Caco-2 (cell line): ENCODE data around the gene SLC9A8. TPM values are rescaled to one million over a fixed set of nuclear protein-coding genes. Genes with fewer than 3 reads are reported as not detected.
"Not testable (repeated sequence)": the region's sequence is repeated elsewhere in the genome, so short reads cannot be mapped to it uniquely, and the experiment has no call there.

ENCODE experiments used
- BruUV-seq: library from RNA; stranded (reverse); fragments of 400-500 nt; replicated peaks from 2 replicates; lab custom pipeline; 2021; lab: Mats Ljungman, UMichigan
- CTCF ChIA-PET: fragments of 300-600 bp; sonication (Branson Sonifier 250); formaldehyde crosslinking; loops from one replicate; lab custom pipeline; 2022; ENCODE audit warnings: antibody characterized with exemption; lab: Charles Lee
- POLR2A ChIA-PET: fragments of 300-600 bp; sonication (Branson Sonifier 250); formaldehyde crosslinking; loops from one replicate; lab custom pipeline; 2022; ENCODE audit warnings: antibody characterized with exemption; lab: Charles Lee
- DNase-seq, 2 experiments: peaks; one replicate each; pipeline versions ENCODE4 v3.0.0 to v3.0.0-alpha.2; 2020 to 2022
- H3K27me3 ChIP-seq: replicated peaks from 2 replicates; pipeline ENCODE4 v1.6.0; 2011; ENCODE audit warnings: low read length; ENCODE audit not compliant: control insufficient read depth, insufficient read depth
- H3K36me3 ChIP-seq: 2 replicates; pipeline ENCODE4 v1.5.1; 2011; ENCODE audit warnings: low read length; ENCODE audit not compliant: control insufficient read depth, insufficient read depth
- H3K4me1 ChIP-seq: fragments of 250-450 bp; sonication (Bioruptor Pico); 2 replicates; pipeline ENCODE4 v1.5.1; 2020; ENCODE audit warnings: mild to moderate bottlenecking
- H3K4me3 ChIP-seq: 2 replicates; pipeline ENCODE4 v1.5.1; 2011; ENCODE audit warnings: low read depth, mild to moderate bottlenecking, control low read depth, low read length
- H3K9me3 ChIP-seq: fragments of 250-450 bp; sonication (Bioruptor Pico); 2 replicates; pipeline ENCODE4 v1.5.1; 2020; ENCODE audit warnings: mild to moderate bottlenecking, moderate library complexity
- H3K27ac Mint-ChIP-seq: one replicate; pipeline ENCODE4 v1.8.0; 2022; ENCODE audit warnings: mixed read lengths; ENCODE audit not compliant: unreplicated experiment
- H3K27me3 Mint-ChIP-seq: one replicate; pipeline ENCODE4 v1.8.0; 2022; ENCODE audit warnings: mixed read lengths; ENCODE audit not compliant: insufficient read depth, unreplicated experiment
- H3K36me3 Mint-ChIP-seq: one replicate; pipeline ENCODE4 v1.8.0; 2022; ENCODE audit warnings: mild to moderate bottlenecking, mixed read lengths; ENCODE audit not compliant: insufficient read depth, unreplicated experiment
- H3K4me1 Mint-ChIP-seq: one replicate; pipeline ENCODE4 v1.8.0; 2022; ENCODE audit warnings: low read depth, mixed read lengths; ENCODE audit not compliant: unreplicated experiment
- H3K4me3 Mint-ChIP-seq: one replicate; pipeline ENCODE4 v1.8.0; 2022; ENCODE audit warnings: mild to moderate bottlenecking, moderate library complexity, mixed read lengths; ENCODE audit not compliant: unreplicated experiment
- H3K9me3 Mint-ChIP-seq: one replicate; pipeline ENCODE4 v1.8.0; 2022; ENCODE audit warnings: mixed read lengths; ENCODE audit not compliant: unreplicated experiment
- CTCF ChIP-seq, 2 experiments: fragments of 200-600 bp in 1 of 2; IDR thresholded peaks; 1 replicate in 1 of 2; 2 replicates in 1 of 2; pipeline versions ENCODE4 v1.5.1 to v1.8.0; 2011 to 2022; ENCODE audit warnings: antibody characterized with exemption in 1 of 2, control low read depth in 1 of 2, inconsistent platforms in 1 of 2, low read depth in 1 of 2, low read length in 1 of 2, mild to moderate bottlenecking in 1 of 2, moderate library complexity in 1 of 2; ENCODE audit not compliant: insufficient read depth in 1 of 2, severe bottlenecking in 1 of 2, unreplicated experiment in 1 of 2
- intact Hi-C: fragments of 100-400 bp; cut with micrococcal nuclease; formaldehyde crosslinking; loops from one replicate; pipeline ENCODE4 v1.10.0; 2022; ENCODE audit not compliant: unreplicated experiment
- total RNA-seq: library from RNA; stranded (reverse); gene quantifications from 2 replicates; pipeline ENCODE4 v1.2.3, GENCODE V29; 2022

The SLC9A8 gene
- total RNA-seq, 1 experiment from 2014 or later: 21.4 TPM

GRCh38 chr20:49783021-49783995, 29.3 kb upstream of the SLC9A8 start:
- POLR2A ChIA-PET, H3K9me3 Mint-ChIP-seq, H3K36me3 ChIP-seq, BruUV-seq, H3K9me3 ChIP-seq, H3K4me1 Mint-ChIP-seq, intact Hi-C loops, CTCF ChIA-PET, H3K27me3 Mint-ChIP-seq, H3K27ac Mint-ChIP-seq, H3K36me3 Mint-ChIP-seq, H3K4me1 ChIP-seq, H3K27me3 ChIP-seq, DNase-seq, H3K4me3 Mint-ChIP-seq, H3K4me3 ChIP-seq: not testable (repeated sequence)

DNA sequence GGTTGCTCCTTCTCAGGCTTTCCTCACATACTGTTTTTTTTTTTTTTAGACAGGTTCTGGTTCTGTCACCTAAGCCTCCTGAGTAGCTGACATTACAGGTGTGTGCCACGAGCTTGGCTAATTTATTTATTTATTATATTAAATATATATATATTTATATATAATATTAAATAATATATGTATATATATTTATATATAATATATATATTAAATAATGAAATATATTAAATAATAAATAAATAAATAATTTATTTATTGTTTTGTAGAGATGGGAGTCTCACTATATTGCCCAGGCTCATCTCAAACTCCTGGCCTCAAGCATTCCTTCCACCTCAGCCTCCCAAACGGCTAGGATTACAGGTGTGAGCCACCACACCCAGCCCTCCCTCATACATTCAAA, 28.3 kb upstream of the SLC9A8 start:
- Histone ChIP-seq H3K9me3 (no peaks in the 10 kb centered on the region), H3K4me3 (no peak overlapping the region), H3K36me3 (no peaks in the 10 kb centered on the region), H3K27me3 (no peaks in the 10 kb centered on the region), H3K4me1 (peaks cover 8% of the 10 kb centered on the region)
- no peak for DNase-seq
- Mint-ChIP-seq H3K4me3 (no peak overlapping the region), H3K27ac (no peak overlapping the region), H3K36me3 (no peaks in the 10 kb centered on the region), H3K27me3 (no peaks in the 10 kb centered on the region), H3K9me3 (no peaks in the 10 kb centered on the region), H3K4me1 (no peaks in the 10 kb centered on the region)
- intact Hi-C loops: no loop called here
- TF ChIP-seq CTCF (IDR thresholded peaks at IDR 0.05; ENCODE audit: insufficient read depth in 1 of 2, low read depth in 1 of 2, low read length in 1 of 2, severe bottlenecking in 1 of 2, unreplicated experiment in 1 of 2): no peak
- ChIA-PET POLR2A (no interaction called here), CTCF (no interaction called here)
- BruUV-seq: no TSS peak

DNA sequence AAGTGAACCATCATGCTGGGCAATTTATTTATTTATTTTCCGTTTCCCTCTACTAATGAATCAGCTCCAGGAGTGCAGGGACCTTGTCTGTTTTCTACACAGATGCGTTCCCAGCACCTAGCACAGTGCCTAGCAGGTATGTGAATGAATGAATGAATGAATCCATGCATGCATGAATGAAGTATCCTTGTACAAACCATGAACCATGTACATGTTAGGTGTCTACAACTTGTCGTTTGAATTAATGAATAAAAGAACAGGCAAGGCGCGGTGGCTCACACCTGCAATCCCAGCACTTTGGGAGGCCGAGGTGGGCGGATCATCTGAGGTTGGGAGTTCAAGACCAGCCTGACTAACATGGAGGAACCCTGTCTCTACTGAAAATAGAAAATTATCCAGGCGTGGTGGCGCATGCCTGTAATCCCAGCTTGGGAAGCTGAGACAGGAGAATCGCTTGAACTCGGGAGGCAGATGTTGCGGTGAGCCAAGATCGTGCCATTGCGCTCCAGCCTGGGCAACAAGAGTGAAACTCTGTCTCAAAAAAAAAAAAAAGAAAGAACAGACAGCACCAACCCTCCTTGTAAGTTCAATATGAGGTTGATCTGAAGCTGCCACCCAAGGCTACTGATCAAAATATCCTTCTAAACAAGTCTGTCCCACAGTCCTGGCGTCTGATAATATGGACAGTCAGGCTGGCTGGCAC, 27.3 kb upstream of the SLC9A8 start:
- Mint-ChIP-seq H3K9me3 (no peaks in the 10 kb centered on the region), H3K36me3 (no peaks in the 10 kb centered on the region), H3K27me3 (no peaks in the 10 kb centered on the region), H3K27ac (no peak overlapping the region), H3K4me3 (no peak overlapping the region), H3K4me1 (peaks cover 7% of the 10 kb centered on the region)
- TF ChIP-seq CTCF (IDR thresholded peaks at IDR 0.05; ENCODE audit: insufficient read depth in 1 of 2, low read depth in 1 of 2, low read length in 1 of 2, severe bottlenecking in 1 of 2, unreplicated experiment in 1 of 2): no peak
- ChIA-PET POLR2A (no interaction called here), CTCF (no interaction called here)
- Histone ChIP-seq H3K9me3 (no peaks in the 10 kb centered on the region), H3K27me3 (no peaks in the 10 kb centered on the region), H3K4me1 (peaks cover 18% of the 10 kb centered on the region), H3K4me3 (no peak overlapping the region), H3K36me3 (no peaks in the 10 kb centered on the region)
- no peak for DNase-seq
- no TSS peak for BruUV-seq
- intact Hi-C loops: no loop called here
